NOMO-1 treated with dmso at 0.1 percent for 144 hours (cell line): Measurements from ENCODE around the gene HEYL.
"Not testable (repeated sequence)": the region's sequence is repeated elsewhere in the genome, so short reads cannot be mapped to it uniquely, and the experiment has no call there.

ENCODE experiments used
- DNase-seq: peaks from one replicate; lab custom pipeline; 2025; ENCODE audit not compliant: unreplicated experiment; lab: John Stamatoyannopoulos, UW

The HEYL gene

GRCh38 chr1:39609618-39610331, 29.7 kb downstream of the HEYL start:
- DNase-seq, result no peak

DNA sequence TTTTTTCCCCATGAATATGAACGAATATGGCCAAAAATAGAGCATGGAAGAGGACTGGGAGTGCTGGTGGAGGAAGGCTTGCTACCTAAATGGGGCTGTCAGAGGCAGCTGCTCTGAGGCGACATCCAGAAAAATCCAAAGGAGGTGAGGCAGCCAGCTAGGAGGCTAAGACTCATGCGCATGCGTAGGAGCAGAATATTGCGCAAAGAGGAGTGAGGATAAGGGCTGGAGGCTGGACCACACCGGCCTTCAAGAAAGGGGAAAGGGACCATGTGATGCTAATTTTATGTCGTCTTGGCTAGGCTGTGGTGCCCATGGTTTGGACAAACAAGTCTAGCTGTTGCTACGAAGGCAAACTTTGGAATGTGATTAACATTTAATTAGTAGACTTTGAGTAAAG, 30.5 kb downstream of the HEYL start:
- DNase-seq, result peak; percentile 7

DNA sequence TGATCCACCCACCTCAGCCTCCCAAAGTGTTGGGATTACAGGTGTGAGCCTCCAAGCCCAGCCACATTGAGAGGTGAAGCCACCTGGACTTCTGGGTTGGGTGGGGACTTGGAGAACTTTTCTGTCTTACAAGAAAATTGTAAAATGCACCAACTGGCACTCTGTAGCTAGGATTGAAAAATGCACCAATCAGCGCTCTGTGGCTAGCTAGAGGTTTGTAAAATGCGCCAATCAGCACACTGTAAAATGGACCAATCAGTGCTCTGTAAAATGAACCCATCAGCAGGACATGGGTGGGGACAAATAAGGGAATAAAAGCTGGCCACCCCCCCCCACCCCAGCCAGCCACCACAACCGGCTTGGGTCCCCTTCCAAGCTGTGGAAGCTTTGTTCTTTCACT, 35.8 kb downstream of the HEYL start:
- not testable (repeated sequence) for DNase-seq

GRCh38 chr1:39601667-39602255, 37.7 kb downstream of the HEYL start:
- DNase-seq, result not testable (repeated sequence)

DNA sequence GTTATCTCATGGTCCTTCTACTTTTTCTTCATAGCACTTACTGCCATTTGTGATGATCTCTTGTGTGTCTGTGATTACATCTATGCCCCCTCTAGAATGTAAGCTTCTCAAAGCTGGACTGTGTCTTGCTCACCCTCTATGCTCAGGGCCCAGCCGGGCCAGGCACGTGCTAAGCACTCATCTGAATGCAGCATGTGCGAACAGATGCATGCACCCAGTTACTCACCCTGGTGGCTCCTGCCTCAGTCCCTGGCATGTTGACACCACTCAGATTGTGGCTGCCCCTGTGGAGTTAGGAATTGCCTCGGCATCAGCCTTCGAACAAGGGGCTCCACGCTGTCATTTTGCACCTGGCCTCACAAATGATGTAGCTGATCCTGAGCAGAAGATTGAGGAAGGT, 43.3 kb downstream of the HEYL start:
- no peak for DNase-seq

GRCh38 chr1:39593386-39593785, 46.1 kb downstream of the HEYL start:
- DNase-seq, result no peak

DNA sequence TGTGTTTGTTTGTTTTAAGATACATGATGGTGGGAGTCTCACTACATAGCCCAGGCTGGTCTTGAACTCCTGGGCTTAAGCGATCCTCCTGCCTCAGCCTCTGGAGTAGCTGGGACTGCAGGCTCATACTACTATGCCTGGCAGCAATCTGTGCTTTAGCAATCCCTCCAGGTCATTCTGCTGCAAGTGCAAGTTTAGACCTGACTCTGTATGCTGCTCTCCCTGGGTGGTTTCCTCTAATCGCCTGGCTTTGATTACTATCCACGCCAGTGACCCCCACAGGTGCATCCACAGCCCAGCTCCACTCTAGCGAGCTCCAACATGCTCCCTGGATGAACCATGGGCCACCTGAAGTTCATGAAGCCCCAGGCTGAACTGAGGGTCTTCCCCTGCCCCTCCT, 47.4 kb downstream of the HEYL start:
- DNase-seq, result no peak

DNA sequence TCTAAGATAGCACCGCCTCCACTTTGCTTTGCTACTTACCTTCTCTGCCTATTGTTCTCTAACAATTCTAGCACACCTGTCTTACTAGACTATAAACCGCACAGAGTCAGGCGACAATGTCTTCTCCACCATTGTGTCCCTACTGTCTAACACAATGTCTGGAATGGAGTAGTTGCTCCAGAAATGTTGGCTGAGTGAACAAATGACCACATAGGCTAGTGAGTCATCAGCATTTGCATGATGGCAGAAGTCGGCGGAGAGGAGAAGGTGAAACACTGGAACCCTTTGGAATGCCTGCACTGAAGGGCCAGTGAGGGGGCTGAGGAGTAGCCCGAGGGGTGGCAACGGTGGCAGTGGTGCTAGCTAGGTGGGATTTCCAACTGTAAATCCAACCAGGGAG, 48.9 kb downstream of the HEYL start:
- no peak for DNase-seq

DNA sequence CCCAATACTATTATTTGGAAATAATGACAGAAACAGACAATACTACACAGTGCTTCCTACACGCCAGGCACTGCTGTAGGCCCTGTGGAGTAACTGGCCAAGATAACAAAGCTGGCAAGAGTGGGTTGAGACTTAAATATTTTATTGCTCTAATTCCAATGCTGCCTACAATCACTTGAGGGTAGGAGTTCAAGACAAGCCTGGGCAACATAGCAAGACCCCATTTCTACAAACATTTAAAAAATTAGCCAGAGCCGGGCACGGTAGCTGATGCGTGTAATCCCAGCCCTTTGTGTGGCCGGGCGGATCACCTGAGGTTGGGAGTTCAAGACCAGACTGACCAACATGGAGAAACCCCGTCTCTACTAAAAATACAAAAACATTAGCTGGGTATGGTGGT, 53.5 kb downstream of the HEYL start:
- no peak for DNase-seq

DNA sequence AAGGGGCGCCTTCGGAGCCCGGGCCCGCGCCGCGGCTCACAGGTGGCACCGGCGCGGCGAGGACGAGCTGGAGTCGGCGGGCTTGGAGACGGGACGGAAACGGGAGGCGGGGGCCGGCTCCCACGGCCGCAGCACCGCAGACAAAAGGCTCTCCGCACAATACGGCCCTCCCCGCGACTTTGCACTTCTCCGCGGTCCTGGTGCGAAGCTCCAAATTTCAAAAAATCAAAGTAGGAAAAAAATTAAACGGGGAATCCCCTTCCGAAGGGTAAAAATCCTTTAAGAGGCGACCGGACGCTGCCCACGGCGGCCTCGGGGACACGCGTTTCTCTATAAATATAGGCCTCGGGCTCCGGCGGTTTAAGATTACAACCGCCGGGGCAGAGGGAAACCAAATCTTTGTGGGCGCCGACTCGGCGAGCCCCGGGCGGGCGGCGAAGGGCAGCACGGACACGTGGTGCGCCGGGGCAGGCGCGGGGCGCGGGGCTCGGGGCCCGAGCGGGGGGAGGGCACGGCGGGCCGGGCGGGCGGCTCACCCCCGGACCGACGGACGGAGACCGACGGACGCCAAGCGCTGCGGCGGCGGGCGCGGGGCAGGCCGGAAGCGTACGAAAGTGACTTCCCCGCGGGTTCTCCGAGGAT, 63.3 kb downstream of the HEYL start:
- peak; percentile 41 for DNase-seq

GRCh38 chr1:39575191-39576015, 64.0 kb downstream of the HEYL start:
- no peak for DNase-seq

DNA sequence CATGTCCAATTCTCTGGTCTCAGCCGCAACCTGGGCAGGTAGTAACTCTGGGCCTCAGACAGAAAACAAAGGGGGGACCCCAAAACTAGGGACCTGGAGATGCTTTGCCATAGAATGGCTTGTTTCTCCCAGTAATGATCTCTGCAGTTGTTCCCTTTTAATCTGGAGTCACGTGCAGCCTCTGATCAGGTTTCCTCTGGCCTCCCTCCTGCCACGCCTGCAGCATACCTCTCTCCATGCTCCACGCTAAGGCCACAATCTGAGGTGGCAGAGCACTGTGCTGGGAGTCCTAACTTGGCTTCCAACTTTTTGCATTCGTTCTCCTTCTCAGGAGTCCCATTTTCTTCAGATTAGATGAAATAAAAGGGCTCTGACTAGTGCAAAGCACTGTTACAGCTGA, 64.8 kb downstream of the HEYL start:
- DNase-seq, result no peak
